NCI-H146 treated with DMSO at 0.1 percent for 48 hours (cell line): ENCODE results near the gene ITGB4.
"Not testable (repeated sequence)": the region's sequence is repeated elsewhere in the genome, so short reads cannot be mapped to it uniquely, and the experiment has no call there.

Source experiments
- DNase-seq: peaks from one replicate; lab custom pipeline; 2025; ENCODE audit not compliant: unreplicated experiment; lab: John Stamatoyannopoulos, UW

The ITGB4 gene

GRCh38 chr17:75752802-75753513, 31.7 kb downstream of the ITGB4 start:
- no peak for DNase-seq

DNA sequence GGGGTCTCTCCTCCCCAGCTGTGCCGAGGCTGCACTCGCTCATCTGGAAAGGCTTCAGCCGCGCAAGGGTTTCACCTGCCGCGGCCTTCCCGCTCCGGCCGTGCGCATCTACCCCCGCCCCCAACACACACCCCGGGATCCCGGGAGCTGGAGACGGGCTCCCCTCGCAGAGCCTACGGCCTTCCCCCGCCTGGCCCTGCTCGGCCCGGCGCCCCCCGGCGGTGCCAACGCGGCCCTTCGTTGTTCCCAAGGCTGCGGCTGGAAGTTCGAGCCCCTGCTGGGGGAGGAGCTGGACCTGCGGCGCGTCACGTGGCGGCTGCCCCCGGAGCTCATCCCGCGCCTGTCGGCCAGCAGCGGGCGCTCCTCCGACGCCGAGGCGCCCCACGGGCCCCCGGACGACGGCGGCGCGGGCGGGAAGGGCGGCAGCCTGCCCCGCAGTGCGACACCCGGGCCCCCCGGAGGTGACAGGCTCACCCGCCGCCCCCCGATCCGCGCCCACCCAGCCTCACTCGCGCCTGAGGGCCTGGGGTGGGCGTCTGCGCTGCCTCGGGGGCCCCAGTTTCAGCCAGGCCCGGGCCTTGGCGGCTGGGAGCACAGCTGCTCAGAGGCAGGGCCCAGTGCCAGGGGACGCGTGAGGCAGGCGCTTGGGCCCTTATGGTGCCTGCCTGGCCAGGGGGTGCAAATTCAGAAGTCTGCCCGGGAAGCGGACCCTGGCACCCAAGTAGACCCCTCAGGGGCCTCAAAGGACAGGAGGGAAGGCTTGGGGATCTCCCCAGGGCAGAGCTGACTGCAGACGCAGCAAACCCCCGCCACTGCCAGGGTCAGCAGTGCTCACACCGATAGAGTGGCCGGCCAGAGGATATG, 32.5 kb downstream of the ITGB4 start:
- no peak for DNase-seq

- DNase-seq: no peak
These were observed 33.3 kb downstream of the ITGB4 start for GRCh38 chr17:75754378-75755204.

DNA sequence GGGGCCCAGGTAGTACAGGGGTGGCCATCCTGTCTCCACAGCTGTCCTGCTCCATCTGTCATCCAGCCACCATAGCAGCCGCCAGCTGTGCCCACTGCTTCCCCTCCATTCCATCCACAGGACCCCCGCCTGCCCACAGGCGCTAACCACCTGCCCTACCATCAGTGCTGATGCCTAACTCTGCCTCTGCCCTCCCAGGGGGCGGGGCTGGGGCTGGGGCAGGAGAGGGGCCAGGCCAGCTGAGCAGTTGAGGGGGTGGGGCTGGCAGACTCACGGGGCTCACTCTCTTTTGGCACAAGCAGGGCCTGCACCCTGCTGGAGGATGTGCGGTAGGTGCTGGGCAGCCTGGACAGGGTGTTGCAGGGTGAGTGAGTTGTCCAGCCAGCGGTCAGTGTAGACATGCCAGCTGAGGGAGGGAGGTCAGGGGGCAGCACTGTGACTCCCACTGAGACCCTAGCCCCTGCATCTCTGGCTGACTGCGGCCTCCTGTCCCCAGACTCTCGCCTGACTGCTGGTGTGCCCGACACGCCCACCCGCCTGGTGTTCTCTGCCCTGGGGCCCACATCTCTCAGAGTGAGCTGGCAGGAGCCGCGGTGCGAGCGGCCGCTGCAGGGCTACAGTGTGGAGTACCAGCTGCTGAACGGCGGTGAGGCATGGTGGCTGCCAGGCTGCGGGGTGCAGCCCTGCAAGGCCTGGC, 34.1 kb downstream of the ITGB4 start:
- DNase-seq: no peak

DNA sequence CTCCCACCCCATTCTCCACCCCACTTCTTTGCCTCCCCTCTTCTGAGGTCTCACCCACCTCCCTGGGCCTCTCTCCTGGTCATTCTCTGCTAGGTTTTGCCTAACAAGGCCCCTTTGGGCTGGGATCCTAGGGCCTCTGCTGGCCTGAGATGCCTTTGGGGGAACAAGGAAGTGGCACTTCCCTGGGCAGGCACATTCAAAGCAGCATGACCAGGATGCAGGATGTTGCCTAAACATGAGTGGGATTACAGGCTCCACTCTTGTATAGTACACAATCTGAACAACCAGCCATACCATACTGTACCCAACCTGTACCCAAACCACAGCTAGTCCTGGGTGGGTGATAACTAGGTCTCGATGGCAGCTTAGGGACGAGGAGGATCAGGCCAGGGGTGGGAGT, 34.7 kb downstream of the ITGB4 start:
- no peak for DNase-seq

GRCh38 chr17:75756451-75757085, 35.3 kb downstream of the ITGB4 start:
- no peak for DNase-seq

DNA sequence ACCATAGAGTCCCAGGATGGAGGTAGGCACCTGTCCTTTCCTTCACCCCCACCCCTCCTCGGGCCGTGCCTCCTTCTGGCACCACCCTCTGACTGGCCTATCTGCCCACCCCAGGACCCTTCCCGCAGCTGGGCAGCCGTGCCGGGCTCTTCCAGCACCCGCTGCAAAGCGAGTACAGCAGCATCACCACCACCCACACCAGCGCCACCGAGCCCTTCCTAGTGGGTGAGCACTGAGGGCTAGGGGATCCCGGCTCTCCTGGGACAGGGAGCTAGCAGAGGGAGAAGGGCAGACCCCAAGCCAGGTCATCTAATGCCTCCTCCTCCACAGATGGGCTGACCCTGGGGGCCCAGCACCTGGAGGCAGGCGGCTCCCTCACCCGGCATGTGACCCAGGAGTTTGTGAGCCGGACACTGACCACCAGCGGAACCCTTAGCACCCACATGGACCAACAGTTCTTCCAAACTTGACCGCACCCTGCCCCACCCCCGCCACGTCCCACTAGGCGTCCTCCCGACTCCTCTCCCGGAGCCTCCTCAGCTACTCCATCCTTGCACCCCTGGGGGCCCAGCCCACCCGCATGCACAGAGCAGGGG, 35.9 kb downstream of the ITGB4 start:
- no peak for DNase-seq

DNA sequence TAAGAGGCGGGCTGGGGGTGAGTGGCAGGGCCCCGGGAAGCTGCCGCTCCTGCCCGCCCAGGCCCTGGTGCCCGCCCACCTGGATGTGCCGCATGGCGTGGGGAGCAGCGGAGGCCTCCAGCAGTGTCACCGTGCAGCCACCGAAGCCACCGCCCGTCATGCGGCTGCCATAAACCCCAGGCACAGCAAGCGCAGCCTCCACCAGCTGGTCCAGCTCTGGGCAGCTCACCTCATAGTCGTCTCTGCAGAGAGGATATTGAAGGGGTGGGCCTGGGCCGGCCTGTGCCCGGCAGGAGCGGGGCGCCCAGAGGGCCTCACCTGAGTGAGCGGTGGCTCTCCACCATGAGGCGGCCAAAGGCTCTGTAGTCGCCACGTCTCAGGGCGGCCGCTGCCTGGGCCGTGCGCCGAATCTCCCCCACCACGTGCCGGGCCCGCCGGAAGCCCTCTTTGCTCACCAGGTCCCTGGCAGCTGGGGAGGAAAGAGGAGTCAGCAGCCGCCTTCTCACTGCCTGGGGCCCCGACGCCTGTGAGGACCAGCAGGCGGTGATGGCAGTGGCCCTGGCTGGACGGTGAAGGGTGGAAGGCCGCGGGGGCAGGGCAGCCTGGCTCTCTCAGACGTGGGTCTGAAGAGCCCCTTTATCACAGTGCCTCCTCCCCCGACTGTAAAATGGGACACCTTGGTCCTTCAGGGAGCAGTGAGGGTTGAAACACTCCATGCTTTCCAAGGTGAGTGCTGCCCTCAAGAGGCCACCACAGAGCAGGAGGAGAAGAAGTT, 37.1 kb downstream of the ITGB4 start:
- no peak for DNase-seq

GRCh38 chr17:75759457-75759856, 38.2 kb downstream of the ITGB4 start:
- DNase-seq: no peak

GRCh38 chr17:75759978-75760640, 38.9 kb downstream of the ITGB4 start:
- not testable (repeated sequence) for DNase-seq

DNA sequence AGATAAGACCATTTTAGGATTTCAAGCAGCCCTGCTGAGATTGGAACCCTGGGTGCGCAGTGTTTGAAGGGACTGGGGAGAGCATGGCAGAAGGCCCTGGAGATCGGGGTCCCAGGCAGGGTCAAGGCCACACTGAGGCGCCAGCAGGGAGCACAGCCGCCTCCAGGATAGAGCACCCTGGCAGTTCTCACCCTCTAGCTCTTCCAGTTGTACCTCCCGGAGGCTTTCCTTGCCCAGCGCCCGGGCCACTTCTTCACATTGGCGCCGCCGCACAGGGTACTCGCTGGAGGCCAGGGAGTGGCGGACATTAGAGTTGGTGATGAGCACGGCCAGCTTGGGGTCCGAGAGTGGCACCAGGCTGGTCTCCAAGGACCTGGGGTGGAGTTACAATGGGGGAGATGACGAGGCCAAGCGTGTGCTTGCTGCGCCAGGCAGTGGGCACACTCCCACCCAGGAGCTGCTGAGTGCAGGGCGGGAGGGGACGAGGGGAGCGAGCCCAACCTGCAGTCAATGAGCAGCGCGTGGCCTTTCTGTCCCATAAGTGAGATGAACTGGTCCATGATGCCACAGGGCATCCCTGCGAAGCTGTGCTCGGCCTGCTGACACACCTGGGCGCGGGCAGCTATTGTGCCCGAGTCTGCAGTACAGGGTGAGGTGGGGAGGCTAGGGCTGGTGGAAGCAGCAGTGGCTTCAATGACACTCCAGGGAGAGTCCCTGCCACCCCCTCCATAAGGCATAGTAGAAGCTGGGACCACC, 41.4 kb downstream of the ITGB4 start:
- DNase-seq: no peak

DNA sequence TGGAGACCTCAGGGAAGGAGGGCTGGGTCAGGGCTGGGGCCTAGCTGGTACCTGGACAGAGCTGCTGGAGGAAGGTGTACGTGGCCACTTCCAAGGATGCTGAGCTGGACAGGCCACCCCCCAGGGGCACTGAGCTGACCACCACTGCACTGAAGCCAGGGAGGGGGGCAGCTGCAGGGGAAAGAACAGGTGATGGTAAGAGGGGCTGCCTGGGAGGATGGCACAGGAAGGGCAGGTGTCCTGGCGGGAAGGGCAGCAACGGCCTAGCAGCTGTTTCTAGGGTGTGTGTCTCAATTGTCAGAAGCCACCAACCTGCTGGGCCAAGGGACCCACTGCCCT, 42.0 kb downstream of the ITGB4 start:
- DNase-seq: no peak

DNA sequence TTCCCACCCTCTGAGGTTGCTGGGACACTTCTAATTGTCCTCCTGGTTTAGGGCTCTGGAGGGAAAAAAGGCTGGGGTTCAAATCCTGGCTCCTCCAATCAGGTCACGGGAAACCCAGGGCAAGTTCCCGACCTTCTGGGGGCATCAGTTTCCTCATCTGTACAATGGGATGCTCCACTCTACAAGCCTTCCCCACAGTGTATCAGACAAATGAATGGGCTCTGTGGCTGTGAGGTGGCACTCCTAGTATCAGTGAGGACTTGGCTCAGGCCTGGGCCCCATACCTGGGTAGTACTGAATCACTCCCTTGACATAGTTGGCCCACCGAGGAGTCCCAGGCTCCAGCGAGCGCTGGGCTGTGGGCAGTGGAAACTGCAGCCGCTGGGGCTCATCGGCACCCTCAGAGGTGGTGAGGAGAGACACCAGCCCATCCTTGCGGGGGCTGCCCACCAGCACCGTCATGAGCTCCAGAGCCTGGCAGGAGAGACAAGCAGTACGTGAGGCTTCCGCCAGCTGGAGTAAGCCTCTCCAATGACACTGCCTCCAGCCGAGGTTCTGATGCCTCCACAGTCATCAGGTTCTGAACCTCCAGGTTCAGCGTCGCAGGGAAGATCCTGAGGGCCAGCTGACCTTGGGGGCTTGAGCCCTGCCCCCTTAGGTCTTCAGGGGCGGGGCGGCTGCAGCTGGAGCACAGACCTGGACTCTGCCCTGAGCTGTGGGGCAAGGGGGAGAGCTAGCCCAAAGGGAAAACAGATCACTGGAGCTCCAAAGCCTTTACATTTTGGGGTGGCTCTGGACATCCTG, 42.6 kb downstream of the ITGB4 start:
- DNase-seq: no peak

DNA sequence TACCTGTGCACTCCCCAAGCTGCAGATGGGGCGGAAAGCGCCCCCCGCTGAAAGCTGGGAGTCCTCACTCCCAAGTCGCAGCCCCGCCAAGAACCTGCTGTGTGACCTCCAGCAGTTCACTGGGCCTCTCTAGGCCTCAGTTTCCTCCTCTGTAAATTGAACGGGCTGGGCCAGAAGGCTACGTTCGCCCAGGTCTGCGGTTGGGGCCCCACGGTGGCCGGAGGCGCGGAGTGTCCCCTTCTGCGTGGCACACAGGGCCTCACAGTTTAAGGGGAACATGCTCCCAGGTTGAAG, 43.1 kb downstream of the ITGB4 start:
- DNase-seq: no peak

DNA sequence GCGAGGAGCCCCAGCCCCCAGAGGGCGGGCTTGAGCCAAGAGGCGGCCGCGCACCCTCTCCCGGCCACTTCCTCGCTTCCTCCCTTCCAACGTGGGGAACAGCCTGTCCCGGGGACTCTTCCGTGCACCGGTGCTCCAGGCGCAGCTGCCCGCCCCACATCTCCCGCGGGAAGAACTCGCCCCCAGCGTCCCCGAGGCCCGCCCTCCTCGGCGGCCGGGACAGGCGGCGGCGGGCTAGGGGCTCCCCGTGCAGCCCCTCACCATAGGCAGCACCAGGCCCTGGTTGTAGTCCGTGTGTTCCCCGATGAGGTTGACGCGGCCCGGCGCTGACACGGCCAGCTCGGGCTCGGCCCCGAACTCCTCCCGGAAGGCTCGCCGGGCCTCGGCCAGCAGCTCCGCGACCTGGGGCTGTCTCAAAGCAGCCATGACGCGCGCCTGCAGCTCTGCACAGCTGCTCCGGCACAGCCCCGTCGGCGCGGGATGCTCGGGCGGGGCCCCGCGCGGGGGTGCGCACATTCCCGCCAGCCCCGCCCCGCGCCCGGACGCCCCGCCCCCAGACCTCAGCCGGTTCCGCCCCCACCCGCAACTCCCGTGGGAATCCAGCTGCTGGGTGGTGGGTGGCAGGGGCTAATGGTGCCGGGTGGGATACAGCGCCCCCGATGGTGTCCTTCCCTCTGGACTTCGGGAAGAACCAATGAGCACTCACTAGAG, 43.6 kb downstream of the ITGB4 start, which contains the start of gene GALK1:
Gene GALK1, minus strand, starts transcription at position 482 of the 711 bp plus-strand sequence. Its CDS starts 56 bp downstream, at position 426.
- no peak for DNase-seq

DNA sequence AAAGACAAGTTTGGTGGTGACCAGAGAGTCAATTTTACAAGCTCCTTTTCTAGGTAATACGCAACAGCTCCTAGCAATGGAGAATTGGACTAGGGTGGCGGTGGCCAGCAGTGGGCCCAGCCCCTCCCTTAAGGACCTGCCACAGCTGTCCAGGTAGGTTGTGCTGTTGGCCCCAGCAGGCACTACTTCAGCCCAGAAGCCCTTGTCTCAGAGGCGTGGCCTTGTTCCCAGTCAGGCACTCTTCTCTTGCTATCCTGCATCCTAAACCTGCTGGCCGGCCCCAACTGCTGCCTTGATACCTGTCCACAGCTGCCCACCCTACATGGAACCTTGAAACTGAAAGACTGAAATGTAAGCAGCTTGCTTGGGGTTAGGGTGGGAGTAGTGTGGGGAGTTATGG, 44.7 kb downstream of the ITGB4 start:
- DNase-seq: no peak

DNA sequence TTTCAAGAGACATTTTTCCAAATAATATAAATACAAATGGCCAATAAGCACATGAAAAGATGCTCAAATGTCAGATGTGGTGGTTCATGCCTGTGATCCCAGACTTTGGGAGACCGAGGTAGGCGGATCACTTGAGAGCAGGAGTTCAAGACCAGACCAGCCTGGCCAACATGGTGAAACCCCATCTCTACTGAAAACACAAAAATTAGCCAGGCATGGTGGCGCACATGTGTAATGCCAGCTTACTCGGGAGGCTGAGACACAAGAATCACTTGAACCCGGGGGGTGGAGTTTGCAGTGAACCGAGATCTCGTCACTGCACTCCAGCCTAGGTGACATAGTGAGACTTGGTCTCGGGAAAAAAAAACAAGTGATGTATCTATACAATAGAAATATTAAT, 46.6 kb downstream of the ITGB4 start:
- DNase-seq: no peak
